ENCODE data around the gene ISG20.

ISG20 gene

DNA sequence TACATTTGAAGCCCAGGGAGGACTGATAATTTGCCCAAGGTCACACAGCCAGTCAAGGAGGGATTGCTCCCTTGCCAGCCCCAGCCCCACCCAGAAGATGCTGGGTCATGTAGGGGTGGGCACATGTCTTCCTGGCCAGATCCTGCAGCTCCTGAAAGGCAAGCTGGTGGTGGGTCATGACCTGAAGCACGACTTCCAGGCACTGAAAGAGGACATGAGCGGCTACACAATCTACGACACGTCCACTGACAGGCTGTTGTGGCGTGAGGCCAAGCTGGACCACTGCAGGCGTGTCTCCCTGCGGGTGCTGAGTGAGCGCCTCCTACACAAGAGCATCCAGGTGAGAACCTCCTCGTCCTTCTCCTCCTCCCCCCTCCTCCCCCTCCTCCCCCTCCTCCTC is 13.2 kb downstream of the ISG20 start:
- no peak for DNase-seq (ENCODE audit: extremely low spot score, insufficient read length, low read depth)
- FAIRE-seq, result no peak

DNA sequence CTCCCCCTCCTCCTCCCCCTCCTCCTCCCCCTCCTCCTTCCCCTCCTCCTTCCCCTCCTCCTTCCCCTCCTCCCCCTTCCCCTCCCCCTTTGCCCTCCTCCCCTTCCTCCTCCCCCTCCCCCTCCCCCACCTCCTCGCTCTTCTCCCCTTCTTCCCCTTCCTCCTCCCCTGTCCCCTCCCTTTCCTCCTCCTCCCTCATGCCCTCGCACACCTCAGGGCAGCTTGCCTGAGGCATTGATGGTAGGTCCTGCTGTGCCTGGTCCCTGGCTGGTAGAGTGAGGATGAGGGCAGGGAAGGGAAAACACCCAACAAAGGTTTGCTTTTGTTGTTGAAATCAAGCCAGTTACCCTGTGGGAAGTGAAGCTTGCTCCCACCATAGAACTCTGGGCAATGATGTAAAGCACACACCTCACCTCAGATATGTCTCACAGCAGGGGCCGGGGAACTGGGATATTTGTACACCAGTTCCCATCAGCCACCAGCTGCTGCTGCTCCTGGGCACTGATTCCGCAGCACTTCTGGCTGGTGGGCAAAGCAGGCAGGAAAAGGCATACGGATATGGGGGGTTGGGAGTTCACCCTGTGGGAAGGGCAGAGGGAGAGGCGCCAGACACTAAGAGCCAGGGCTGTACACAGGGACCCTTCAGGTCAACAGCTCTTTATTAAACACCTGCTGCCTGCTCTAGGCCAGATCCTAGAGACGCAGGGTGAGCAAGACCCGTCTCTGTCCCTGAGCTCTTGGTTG is 13.8 kb downstream of the ISG20 start:
- FAIRE-seq, result no peak
- no peak for DNase-seq (ENCODE audit: extremely low spot score, insufficient read length, low read depth)

DNA sequence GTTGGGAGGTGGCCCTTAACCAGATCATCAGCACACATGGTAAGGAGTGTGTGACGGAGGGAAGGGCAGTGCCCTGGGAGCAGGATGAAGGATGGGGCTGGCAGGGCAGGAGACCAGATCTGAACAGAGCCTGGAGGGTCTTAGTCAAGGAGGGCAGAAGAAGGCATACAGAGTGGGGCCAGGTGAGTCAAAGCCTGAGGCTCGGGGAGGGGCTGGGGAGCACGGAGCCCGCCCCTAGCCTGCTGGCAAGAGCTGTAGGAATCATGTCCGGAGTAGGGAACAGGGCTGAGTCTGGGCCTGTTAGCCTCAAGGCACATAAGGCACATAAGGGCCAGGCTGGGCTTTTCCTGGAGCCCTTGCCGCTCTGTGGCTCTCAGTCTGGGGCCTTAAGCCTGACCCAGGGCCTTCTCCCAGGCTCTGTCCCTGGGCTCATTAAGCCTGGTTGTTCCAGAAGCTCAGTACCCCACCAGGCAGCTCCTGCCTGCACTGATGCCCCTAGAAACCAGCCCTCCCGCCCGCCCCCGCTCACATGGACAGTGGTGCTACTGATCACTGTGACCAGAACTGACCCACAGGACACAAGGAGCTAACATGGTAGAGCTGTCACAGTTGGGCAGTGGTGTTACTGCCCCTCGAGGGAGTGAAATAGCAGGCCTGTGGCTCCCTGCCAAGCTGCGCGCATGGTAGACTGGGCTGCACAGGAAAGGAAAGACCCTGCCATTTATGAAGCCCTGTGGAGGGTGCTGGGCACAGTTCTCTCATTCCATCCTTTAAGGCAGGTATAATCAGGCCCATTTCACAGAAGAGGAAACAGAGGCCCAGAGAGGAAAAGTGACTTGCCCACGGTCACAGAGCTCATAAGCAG is 14.6 kb downstream of the ISG20 start:
- FAIRE-seq, result no peak
- DNase-seq (ENCODE audit: extremely low spot score, insufficient read length, low read depth), result no peak

DNA sequence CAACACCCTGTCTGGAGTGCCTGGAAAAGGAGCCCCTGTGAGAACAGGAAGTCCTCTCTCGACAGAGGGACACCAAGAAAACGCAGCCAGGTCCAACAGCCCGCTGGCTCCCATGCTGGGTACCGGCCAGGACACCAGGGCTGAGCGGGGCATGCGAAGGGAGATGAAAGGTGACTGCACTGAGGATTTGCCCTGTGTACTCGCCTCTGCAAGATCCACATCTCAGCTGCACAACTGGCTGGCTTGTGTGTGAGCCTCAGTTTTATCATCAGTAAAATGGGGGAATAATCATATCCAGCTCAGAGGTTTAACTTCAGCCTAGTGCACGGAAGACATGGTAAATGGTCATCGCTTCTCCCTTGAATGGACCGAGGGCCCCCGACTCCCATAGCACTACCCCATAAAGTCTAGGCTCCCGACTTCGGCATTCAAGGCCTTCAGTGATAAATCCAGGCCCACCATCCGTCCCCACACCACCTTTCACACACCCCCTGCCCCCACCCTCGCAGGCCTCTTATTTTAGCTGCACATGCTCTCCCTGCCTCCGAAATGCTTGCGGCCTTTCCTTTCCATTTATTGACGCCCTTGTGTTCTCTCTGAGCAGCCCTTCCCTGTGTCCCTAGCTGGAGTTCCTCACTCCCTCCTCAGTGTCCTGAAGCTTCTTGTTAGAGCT is 15.8 kb downstream of the ISG20 start:
- DNase-seq (ENCODE audit: extremely low spot score, insufficient read length, low read depth) (no peak), FAIRE-seq (no peak)

DNA sequence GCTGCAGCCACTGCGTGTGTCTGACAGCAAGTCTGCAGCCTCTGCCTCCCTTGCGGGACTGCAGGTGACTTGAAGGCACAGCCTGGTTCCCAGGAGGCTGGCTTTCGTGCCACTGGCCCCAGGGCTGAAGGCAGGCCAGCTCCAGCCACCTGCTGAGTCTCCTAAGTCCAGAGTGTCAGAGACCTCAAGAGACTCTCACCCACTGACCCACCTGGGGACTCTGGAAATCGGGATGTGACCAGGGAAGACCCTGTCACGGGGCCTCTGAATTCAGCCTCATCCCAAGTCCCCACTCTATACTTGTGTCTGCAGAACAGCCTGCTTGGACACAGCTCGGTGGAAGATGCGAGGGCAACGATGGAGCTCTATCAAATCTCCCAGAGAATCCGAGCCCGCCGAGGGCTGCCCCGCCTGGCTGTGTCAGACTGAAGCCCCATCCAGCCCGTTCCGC is 16.3 kb downstream of the ISG20 start:
- DNase-seq (ENCODE audit: extremely low spot score, insufficient read length, low read depth), result no peak
- no peak for FAIRE-seq

DNA sequence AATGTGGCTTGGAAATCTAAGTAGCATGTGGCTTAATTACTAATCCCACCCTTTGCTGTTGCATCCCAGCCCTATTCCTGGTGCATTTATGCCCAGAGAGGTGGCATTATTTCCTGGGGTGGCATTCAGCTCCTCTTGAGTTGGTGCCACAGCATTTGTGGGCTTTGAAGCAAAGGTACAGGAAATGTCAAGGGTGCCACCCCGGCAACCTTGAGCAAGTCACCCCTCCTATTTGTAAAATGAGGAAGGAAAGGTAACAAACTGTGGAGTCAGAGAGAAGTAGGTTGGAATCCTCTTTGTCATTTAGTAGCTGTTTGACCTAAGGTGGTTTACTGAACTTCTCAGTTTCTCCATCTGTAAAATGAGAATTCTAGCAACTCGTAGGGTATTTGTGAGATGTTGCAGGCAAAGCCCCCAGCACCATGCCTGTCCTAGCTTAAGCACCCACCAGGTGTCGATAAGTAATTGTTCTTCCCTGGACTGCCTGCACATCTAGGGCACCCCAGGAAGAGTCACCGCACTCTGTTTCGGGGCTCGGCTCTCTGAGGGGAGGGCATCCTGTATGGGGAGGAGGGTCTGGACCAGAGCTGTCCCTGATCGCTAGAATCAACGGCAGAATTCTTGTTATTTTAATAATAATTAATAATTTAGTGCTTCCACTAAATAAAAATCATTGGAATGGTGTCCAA is 17.1 kb downstream of the ISG20 start:
- DNase-seq (ENCODE audit: extremely low spot score, insufficient read length, low read depth) (no peak), FAIRE-seq (peak; percentile 38)

DNA sequence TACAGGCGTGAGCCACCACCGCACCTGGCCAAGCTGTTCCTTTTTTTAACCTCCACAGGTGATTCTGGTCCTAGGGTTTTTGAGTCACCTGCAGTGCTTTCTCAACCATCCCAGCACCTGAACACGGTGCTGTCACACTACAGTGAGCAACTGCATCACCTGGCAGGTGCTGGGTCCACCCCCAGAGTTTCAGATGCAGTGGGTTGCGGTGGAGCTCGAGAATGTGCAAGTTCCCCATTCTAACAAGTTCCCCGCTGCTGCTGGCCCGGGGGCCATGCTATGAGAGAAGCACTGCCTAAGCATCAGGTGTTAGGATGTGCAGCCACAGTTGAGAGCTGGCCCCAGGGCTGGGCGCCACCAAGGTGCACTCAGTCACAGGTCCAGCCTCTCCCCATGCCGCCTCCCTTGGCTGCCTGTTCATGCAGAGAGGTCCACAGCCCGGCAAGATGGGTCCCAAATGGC is 18.0 kb downstream of the ISG20 start:
- peak; percentile 60 for DNase-seq (ENCODE audit: extremely low spot score, insufficient read length, low read depth)
- FAIRE-seq, result peak; percentile 91

DNA sequence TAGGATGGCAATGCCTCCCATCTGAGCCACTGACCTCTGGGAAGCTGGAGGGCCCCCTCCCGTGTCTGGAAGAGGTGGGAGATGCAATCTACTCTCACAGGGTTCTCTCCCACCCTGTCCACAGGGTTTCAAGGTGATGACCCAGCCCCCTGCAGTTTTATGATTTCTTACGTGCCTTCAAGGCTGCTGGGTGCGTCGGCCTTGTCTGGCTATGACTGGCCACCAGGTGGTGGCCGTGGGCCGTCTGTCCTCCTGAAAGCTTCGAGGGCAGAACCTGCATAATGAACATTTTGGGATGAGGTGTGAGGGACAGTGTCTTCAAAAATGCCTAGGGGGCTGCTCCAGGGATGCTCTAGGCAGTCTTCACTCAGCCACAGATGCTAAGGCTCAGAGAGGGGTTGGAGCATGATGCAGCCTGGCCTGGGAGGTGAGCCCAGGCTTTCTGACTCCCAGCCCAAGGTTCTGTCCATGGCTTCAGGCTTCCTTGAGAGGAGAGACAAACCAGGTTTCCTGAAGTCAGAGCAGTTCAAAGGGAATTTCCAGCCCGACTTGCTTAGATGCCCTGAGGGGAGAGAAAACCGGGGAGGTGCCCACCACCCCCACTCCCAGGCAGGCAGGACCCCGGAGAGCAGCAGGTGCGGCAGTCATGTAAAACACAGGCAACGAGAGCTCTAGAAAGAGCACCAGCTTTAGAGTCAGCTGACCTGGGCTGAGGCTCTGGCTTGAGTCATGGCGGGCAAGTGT is 18.7 kb downstream of the ISG20 start:
- FAIRE-seq, result peak; percentile 41
- DNase-seq (ENCODE audit: extremely low spot score, insufficient read length, low read depth), result no peak

DNA sequence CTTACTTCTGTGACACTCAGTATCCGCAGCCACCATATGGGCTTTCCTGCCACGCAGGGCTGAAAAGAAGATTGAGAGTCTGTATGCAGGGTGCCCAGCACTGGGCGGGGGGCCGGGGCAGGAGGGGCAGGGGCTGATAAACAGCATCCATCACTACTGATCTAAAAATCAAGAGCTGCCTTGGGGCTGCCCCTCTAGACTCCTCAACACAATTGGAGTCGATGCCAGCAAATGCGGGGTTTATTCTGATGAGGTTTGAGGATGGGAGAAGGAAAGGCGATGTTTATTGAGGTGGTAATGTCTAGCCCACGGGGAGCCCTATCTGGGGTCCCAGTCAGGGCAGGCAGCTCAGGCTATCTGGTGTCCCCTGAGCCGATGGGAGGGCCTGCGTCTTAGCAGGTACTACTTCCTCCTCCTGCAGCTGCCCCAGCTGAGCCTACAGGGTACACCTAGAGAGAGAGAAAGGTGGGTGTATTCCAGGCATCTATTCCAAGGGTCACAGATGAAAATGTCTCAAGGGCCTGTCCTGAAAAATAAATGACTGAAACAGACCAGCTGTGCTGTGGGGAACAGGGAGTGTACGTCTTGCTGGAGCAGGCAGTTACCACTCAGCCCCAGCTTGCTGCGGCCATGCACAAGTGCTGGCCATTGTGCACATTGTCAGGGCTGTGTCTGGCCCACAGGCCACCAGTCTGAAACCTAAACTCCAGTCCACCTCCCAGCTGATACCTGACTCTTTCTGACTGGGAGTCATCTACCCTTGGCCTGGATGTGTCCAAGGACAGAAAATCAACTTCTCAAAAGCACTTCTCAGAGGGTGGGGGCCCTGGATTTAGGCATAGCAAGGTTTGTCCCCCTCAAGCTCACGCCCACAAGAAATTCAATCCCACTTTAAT is 19.5 kb downstream of the ISG20 start:
- DNase-seq (ENCODE audit: extremely low spot score, insufficient read length, low read depth) (no peak), FAIRE-seq (no peak)

DNA sequence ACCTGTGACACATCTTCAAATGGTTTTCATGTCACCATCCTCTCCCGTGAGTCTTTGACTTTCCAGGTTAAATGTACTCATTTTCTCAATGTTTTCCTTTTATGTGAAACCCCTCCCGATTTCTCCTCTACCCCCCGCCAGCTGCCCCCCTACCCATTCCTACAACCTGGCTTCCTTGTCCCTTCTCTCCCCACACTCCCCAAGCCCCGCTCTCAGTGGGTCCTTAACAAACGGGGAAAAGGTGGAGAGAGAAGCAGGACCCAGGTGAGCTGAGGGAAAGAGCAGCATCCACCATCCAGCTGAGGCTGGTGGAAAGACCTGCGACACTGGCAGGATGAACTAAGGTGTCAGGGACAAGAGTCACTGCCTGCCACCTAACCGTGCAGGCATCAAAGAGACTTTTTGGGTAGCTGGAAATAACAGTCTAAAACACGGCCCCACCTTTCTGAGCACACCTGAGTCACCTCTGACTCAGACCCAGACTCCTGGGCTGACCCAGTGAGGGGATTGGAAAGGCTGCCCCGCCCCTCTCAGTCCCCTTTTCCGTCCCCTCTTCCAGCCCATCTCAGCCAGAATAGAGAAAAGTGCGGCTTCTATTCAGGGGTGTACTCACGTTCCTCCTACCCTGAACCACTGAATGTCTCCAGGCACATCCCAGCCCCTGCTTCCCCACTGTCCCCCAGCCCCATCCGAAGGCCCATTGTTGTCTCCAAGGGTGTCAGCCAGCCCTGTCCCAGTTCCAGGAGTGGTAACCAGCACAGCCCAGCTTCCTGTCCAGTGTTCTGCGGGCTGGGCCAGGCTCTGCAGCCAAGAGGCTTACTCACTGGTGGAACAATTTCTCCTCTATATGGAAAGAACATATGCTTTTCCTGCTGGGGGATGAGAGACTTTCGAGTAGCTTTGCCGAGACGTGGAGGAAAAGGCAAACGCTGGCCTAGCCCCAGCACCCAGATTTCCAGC is 20.4 kb downstream of the ISG20 start:
- DNase-seq (ENCODE audit: extremely low spot score, insufficient read length, low read depth) (no peak), FAIRE-seq (no peak)

DNA sequence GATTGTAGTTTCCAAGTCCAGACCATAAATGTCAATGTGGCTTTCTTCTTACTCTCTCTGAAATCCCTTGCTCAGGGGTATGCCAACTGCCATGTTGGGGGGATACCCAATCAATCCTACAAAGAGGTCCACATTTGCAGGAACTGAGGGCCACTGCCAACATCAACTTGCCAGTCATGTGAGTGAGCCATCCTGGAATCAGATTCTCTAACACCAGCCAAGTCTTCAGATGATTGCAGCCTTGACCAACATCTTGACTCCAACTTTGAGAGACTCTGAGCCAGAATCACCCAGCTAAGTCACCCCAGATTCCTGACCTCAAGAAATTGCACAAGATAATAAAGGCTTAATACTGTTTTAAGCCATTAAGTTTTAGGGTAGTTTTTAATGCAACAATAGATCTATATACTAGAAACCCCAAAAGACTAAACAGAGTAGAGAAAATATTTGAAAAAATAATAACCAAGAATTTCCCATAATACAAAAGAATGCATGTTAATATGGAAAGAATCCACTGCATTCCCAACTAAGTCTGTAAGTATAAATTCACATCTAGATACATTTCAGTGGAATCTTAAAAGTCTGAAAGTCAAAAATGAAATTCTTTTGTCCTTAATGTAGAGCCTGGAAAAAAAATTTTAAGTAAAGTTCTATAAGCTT is 22.4 kb downstream of the ISG20 start:
- DNase-seq (ENCODE audit: extremely low spot score, insufficient read length, low read depth) (no peak), FAIRE-seq (no peak)

DNA sequence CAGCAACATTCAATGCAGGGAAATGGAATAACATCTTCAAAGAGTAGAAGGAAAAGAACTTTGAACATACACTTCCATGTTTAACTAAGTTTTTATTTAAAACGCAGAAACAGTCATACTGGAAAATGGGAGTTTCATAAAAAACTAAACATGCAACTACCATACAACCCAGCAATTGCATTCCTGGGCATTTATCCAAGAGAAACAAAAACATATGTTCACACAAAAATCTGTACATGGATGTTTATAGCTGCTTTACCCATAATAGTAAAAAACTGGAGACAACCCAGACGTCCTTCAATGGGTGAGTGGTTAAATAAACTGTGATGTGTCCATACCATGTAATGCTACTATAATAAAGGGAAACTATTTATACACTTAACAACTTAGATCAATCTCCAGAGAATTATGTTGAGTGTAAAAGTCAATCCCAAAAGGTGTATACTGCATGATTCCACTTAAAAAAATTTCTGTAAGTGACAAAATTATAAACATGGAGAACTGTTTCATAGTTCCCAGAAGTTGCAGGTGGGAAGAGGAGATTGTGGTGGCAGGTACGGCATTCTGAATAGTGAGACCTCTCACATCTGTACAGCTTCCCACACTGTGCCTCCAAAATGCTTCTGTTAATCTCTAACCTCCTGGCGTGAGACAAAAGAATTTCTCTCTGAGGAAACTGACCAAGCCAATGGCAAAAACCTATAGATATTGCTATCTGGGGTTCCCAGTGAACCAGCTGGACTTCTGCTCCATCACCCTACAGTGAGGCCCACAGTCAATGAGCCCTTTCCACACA is 23.1 kb downstream of the ISG20 start:
- FAIRE-seq (no peak), DNase-seq (ENCODE audit: extremely low spot score, insufficient read length, low read depth) (no peak)

DNA sequence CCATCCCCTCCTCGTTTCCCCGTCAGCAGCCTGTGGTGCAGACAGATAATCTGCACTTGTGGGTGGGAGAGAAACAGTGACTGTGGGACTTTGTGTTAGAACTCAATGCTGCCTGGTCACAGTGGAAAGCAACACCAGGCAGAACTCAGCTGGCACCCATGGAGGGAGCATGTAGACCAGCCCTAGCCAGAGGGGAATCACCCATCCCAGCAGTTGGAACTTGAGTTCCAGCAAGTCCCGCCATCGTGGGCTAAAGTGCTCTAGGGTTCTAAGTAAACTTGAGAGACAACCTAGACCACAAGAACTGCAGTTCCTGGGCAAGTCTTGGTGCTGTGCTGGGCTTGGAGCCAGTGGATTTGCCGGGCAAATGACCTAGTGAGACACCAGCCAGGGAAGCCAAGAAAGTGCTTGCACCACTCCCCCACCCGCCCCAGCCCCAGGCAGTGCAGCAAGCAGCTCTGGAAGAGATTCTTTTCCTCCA is 24.4 kb downstream of the ISG20 start:
- FAIRE-seq (no peak), DNase-seq (ENCODE audit: extremely low spot score, insufficient read length, low read depth) (no peak)

DNA sequence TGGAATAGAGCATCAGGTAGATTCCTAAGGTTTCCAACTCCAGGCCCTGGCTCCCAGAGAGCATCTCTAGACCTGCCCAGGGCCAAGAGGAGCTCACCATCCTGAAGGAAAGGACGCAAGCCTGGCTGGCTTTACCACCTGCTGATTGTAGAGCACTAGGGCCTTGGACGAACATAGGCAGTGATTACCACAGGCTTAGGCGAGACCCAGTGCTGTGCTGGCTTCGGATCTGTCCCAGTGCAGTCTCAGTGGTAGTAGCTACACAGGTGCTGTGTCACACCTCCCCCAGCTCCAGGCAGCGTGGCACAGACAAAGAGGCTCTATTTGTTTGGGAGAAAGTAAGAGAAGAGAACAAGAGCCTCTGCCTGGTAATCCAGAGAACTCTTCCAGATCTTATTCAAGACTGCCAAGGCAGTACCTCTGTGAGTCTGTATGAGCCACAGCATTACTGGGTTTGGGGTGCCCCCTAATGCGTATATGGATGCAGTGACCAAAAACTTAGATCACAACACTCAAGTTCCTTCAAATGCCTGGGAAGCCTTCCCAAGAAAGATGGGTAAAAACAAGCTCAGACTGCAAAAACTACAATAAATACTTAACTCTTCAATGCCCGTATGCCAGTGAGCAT is 25.4 kb downstream of the ISG20 start:
- FAIRE-seq, result no peak
- DNase-seq (ENCODE audit: extremely low spot score, insufficient read length, low read depth), result no peak

DNA sequence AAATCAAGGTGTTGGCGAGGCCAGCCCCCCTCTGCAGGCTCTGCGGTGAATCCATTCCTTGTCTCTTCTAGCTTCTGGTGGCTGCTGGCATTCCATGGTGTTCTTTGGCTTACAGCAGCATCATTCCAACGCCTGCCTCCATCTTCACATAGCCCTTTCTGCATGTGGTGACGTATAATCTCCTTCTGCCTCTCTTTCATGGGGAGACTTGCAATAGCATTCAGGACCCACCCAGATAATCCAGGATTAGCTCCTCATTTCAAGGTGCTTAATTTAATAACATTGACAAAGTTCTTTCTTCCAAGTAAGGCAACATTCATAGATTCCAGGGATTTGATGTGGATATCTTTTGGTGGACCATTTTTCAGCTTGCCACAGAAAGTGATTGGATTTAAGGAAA is 35.8 kb downstream of the ISG20 start:
- no peak for FAIRE-seq

DNA sequence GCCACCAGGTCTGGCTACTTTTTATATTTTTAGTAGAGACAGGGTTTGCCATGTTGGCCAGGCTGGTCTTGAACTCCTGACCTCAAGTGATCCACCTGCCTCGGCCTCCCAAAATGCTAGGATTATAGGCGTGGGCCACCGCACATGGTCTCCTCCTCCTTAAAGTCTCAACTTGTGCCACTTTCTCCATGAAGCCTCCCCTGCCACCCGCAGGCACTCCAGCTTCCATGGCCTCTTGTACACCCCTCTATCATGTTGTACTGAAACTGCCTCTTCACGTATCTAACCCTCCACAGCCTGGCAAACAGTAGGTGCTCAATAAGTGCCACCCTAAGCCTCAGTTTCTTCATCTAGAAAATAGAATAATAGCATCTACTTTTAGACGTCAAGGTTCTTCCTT is 39.9 kb downstream of the ISG20 start:
- DNase-seq (ENCODE audit: extremely low spot score, insufficient read length, low read depth), result no peak
- FAIRE-seq, result no peak

More for the DNA sequence above, 35.8 kb downstream of the ISG20 start:
- no peak for DNase-seq (ENCODE audit: extremely low spot score, insufficient read length, low read depth)
